Loucy (cell line): Measurements from ENCODE around the gene CHRNB4.

Source experiments
- EZH2phosphoT487 ChIP-seq: fragments of 200-600 bp; IDR thresholded peaks from 2 replicates; pipeline ENCODE4 v1.6.1; 2018; ENCODE audit warnings: antibody characterized with exemption, mild to moderate bottlenecking, moderate library complexity, borderline replicate concordance
- TF ChIP-seq, protein P1 (sequence below): fragments of 200-600 bp; sonication (generic); conservative IDR thresholded peaks from 2 replicates; pipeline ENCODE4 v1.5.1; 2014; ENCODE audit warnings: mild to moderate bottlenecking, antibody characterized with exemption, low read length

DNA sequence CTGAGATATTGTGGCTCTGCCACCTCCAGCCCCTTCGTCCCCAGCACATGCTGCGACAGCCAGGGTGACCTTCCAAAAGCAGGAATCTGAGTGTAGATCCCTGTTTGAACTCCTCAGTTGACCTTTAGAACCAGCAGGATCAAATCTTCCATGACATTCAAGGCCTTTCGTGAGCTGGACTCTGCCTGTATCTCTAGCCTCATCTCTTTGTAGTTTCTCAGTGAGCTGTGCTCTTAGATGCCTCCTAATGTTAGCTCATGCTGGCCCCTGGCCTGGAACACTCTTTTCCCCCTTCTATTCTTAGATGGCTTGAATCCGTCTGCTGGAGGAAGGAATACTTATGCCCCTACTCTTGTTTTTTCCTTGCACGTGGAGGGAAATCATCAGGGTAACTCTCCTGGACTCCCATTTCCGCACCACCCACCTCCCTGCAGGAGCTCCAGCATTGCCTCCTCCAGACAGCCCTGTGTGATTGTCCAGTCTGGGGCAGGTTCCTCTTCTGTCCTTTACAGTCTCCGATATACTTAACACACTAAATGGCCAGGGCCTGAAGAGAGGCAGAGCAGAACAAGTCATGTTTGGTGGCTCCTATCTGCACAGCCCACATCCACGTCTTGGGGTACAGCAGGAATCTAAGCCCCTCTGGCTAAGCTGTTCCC, 26.7 kb upstream of the CHRNB4 start:
- TF ChIP-seq, protein P1, sequence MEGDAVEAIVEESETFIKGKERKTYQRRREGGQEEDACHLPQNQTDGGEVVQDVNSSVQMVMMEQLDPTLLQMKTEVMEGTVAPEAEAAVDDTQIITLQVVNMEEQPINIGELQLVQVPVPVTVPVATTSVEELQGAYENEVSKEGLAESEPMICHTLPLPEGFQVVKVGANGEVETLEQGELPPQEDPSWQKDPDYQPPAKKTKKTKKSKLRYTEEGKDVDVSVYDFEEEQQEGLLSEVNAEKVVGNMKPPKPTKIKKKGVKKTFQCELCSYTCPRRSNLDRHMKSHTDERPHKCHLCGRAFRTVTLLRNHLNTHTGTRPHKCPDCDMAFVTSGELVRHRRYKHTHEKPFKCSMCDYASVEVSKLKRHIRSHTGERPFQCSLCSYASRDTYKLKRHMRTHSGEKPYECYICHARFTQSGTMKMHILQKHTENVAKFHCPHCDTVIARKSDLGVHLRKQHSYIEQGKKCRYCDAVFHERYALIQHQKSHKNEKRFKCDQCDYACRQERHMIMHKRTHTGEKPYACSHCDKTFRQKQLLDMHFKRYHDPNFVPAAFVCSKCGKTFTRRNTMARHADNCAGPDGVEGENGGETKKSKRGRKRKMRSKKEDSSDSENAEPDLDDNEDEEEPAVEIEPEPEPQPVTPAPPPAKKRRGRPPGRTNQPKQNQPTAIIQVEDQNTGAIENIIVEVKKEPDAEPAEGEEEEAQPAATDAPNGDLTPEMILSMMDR: no peak
- TF ChIP-seq EZH2phosphoT487: no peak
